GM21360 (cell line): Measurements from ENCODE around the gene DHRS4.
A peak's percentile ranks its signal among the peaks of the same experiment; 100 is the strongest.
"Not testable (repeated sequence)": the region's sequence is repeated elsewhere in the genome, so short reads cannot be mapped to it uniquely, and the experiment has no call there.

Experiments
- ATAC-seq: cut with Tn5 transposase; IDR thresholded peaks from one replicate; pipeline ENCODE4 v1.9.1; 2021; ENCODE audit warnings: mild to moderate bottlenecking, moderate library complexity; ENCODE audit not compliant: unreplicated experiment

Gene DHRS4

DNA sequence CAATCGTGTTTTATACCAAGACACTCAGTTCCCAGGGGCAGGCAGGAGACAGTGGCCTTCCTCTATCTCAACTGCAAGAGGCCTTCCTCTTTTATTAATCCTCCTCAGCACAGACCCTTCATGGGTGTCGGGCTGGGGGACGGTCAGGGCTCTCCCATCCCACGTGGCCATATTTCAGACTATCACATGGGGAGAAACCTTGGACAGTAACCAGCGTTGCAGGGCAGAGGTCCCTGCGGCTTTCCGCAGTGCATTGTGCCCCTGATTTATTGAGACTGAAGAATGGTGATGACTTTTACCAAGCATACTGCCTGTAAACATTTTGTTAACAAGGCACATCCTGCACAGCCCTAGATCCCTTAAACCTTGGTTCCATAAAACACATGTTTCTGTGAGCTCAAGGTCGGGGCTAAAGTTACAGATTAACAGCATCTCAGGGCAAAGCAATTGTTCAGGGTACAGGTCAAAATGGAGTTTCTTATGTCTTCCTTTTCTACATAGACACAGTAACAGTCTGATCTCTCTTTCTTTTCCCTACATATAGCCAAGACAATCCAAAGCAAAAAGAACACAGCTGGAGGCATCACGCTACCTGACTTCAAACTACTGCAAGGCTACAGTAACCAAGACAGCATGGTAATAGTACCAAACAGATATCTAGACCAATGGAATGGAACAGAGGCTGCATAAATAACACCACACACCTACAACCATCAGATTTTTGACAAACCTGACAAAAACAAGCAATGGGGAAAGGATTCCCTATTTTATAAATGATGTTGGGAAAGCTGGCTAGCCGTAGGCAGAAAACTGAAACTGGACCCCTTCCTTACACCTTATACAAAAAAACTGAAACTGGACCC is 28.6 kb downstream of the DHRS4 start:
- not testable (repeated sequence) for ATAC-seq

DNA sequence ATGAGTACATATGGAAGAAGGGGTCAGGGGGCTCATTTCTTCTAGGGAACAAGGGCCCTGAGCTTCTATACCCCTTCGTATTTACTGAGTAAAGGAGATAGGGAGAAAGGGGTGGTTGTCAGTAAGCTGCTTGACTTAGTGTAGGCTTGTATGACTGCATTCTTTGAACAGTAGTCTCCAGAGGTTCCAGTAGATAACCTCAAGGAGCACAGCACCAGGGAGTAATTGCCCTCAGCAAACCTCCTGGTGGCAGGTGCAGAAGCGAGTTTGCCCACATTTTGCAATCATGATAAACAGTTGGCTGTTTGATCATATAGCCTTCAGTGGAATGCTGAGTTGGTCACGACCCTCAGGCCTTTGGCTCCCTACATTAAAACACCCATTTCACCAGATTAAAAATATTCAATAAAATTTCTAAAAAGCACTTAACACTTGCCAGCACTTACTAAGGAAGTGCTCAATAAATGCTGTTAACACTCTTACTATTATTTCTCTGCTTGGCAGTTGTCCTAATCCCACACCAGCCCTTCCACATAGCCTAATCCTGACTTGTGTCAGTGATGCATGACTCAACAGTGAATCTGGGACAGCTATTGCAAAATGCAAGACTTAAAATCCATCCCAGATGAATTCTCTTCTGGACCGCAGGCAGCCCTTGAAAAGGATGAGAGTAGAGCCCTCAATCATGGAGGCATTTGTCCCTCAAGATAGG is 31.5 kb downstream of the DHRS4 start:
- no peak for ATAC-seq

DNA sequence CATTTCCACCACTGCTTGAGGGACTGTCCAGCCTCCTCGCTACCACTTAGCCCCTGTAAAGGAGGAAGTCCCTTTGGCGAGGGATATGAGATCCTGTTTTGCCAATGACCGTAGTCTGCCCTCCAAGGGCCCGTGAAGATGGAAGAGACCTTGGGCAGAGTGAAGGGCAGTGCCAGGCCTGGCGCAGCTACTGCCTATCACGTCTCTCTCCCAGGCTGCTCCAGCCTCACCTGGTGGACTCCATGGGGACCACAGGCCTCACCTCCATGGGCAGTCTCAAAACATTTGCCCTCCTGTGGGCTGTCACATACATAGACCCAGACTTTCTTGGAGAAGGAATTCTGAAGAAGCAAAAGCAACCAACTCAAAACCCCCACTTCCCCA is 34.6 kb downstream of the DHRS4 start:
- peak; percentile 16 for ATAC-seq

DNA sequence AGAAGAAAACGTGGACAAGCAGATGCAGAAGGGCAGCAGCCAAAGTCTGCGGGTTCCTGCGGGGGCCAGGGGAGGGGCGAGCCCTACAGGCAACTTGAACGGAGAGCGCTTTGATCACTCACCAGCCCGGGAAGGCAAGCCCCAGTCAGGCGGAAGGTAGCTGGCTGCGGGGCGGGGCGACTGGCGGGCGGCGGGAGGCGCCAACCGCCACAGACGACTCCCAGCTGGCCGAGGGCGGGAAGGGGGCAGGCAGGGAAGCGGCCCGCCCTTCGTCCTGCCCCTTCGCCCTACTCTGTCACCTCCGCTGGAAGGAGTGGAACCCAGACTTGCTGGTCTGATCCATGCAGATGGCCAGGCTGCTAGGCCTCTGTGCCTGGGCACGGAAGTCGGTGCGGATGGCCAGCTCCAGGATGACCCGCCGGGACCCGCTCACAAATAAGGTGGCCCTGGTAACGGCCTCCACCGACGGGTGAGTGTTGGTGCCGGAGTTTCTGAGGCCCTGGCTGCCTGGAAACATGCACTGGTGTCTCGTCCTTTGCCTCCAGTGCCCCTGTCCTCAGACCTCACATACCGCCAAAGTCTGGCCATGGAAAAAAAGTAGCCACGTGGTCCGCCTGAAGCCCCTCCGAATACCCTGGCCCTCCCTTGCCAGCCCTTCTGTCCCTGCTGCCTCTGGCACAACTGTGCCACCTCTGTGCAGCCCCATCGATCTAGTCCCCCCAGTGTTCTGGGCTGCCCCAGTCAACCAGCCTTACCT is 35.2 kb downstream of the DHRS4 start, which contains the start of gene DHRS4L2:
Gene DHRS4L2, plus strand, starts transcription at position 323 of the 757 bp plus-strand sequence. Its CDS starts 19 bp downstream, at position 342.
- peak; percentile 67 for ATAC-seq

DNA sequence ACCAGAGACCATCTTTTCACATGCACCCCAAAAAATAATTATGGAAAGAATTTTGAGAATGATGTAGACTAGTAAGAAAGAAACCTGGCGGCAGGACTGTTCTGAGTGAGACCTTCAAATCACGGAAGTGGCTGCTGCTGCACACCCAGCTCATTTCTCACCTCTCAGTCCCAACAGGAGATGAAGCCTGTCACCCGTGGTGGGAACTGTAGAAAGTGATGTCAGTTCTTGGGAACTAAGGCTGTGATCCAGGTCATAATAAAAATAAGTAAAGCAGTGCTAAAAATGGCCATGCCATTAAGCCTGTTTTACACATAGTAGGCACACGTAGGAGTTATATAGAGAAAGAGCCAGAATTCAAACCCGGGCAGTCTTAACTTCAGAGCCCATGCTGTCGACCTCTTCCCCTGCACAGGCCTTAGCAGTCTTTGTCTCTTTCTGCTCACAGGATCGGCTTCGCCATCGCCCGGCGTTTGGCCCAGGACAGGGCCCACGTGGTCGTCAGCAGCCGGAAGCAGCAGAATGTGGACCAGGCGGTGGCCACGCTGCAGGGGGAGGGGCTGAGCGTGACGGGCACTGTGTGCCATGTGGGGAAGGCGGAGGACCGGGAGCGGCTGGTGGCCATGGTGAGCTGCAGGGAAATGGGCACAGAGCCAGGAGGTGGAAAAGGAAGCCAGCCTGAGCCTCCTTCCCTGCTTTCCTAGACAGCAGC is 36.3 kb downstream of the DHRS4 start:
- not testable (repeated sequence) for ATAC-seq

DNA sequence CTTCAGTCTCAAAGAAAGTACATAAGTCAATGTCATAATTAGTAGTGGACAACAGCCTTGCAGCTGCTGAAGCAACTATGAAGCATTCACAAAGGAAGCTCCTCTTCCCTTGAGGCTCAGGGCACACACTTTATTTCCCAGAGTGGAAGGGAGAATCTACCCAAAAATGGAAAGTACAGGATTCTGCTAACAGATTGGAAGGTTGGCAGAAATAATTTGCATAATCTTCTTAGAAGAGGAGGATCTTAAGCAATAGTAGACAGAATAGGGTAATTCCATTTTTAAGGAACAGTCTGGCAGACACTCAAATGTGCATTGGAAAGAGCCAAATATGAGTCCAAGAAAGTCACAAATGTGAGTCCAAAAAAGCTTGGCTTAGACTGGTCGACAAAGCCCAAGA is 37.4 kb downstream of the DHRS4 start:
- ATAC-seq: not testable (repeated sequence)

DNA sequence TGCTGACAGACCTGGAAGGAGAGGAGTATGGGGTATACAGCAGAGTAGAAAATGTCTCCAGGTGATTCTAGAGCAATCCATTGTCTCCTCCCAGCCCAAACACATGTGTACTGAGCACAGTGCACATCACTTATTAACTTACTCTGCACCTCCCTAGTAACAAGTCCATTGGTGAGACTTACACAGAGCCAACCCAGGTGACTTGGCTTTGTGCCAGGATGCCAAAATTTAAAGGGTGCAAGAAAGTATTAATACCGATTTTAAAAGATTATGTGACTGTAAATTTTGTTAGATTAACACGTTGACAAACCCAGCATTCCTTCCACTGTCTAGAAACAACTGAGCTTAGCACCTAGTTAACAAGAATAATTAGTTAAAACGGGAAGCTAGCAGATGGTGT is 39.5 kb downstream of the DHRS4 start:
- ATAC-seq: not testable (repeated sequence)

DNA sequence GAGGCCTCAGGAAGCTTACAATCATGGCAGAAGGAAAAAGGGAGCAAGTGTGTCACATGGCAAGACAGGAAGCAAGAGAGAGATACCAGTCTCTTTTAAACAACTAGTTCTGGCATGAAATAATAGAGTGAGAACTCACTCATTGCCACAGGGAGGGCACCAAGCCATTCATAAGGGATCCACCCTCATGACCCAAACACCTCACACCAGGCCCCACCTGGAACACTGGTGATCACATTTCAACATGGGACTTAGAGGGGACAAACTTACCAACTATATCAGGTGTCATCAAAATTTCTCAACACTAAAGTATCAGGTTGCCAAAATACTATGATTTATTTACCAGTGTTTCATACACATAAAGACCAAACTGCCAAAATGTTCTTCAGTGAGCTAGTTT is 42.4 kb downstream of the DHRS4 start:
- not testable (repeated sequence) for ATAC-seq

DNA sequence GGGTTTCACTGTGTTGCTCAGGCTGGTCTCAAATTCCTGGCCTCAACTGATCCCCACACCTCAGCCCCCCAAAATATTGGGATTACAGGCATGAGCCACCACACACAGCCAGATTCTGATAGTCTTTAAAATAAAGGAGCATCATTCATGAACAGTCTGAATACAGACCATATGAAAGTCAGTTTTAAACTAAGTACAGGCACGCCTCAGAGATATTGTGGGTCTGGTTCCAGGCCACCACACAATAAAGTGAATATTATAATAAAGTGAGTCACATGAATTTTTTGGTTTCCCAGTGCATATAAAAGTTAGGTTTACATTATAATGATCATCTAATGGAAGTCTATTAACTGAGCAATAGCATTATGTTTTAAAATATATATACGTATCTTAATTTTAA is 43.3 kb downstream of the DHRS4 start:
- ATAC-seq: not testable (repeated sequence)

DNA sequence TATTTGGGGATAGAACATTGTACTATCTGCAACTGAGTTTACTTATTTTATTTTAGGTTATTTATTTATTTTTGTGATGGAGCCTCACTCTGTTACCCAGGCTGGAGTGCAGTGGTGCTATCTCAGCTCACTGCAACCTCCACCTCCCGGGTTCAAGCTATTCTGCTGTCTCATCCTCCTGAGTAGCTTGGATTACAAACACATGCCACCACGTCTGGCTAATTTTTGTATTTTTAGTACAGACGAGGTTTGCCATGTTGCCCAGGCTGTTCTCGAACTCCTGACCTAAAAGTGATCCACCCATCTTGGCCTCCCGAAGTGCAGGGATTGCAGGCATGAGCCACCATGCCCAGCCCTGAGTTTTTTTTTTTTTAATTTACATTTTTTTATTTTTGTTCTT is 46.1 kb downstream of the DHRS4 start:
- ATAC-seq: not testable (repeated sequence)

DNA sequence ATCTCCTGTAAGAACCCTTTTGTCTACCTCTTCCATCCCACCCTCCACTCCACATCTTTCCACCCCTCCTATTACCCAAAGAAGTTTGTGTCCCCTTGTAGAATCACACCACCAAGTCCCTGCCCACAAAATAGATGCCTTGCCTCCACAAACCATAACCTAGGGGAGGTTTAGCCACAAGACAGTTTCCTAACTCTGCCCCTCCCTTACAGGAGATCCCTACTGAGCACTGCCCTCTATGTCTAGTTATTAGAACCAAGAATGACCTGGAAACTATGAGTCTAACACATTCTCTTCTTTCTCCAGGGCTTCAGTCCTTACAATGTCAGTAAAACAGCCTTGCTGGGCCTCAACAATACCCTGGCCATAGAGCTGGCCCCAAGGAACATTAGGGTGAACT is 47.5 kb downstream of the DHRS4 start:
- not testable (repeated sequence) for ATAC-seq

DNA sequence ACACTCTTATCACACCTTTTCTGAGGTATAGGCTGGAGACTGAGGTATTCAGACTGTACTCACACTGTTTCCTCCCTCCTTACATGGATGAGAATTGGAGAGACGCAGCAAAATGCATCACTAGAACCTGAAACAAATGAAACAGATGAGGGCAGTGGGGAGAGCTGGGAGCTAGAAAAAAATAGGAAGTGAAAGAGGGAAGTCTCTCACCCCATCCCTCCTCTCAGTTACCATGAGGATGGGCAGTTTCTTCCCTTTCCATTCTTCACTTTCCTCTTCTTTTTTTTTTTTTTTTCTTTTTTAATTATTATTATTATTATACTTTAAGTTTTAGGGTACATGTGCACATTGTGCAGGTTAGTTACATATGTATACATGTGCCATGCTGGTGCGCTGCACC is 48.1 kb downstream of the DHRS4 start:
- not testable (repeated sequence) for ATAC-seq

DNA sequence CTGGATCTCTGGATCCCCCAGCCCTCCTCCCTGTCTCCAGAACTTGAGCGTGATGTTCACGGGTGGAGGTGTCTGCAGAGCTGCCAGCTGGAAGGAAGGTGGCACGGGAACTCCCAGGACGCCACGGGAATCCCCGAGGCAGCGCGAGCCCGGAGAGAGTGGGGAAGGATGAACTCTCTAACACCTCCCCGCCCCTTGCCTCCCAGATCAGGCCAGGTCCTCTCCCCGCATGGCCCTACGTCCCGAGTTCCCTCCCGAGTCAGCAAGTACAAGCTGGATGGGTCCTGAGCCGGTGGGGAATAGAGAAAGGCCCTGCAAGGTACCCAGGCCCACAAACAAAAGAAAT is 52.9 kb downstream of the DHRS4 start:
- ATAC-seq: not testable (repeated sequence)

DNA sequence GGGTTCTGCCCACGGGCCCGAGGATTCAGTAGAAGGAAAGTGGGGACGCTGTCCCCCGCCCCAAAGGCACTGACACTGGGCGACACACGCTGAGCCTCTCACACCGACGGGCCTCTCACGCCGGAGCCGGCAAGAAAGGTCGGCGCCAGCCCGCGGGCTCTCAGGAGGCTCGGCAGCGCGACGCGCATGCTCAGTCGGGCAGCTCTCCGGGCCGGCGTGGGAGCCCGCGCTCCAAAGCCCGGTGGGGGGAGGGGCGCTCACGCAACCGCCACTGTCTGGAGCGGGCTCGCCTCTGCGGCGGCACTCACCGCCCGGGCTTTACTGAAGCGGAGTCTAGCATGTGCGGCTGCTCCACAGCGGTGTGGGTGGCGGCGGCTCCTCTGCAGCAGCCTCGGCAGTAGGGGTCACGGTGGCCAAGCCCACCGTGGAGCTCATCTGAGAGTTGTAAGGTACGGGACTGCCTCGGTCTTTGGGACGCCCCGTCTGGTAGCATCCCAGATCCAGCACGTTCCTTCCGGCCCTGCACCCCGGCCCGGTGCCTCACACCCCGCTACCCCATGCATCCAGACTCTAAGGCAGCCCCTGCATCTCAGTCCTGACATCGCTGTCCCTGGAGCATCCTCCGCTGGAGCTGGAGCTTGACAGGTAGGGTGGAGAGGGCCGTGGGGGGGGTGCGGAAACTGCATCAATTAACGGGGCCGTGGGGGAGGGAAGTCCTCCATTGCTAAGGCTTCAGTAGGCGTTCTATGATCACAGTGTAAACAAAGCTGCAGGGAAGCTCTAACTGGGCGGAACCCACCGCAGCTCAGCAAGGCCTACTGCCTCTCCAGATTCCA is 53.5 kb downstream of the DHRS4 start:
- peak; percentile 59 for ATAC-seq

DNA sequence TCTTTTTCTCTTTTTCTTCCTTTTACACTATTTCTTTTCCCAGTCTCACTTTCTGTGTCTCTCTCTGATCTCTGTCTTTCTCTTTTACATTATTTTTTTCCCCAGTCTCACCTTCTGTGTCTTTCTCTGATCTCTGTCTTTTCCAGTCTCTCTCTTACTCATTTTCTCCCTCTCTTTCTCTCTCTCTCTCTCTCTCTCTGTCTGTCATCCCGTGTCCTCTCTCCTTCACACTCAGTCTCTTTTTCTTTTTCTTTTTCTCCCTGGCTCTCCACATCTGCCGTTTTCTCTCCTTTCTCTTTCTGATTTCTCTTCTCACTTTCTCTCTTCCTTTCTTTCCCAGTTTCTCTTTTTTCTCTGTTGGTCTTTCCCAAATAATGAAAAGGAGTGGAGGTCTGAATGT is 57.5 kb downstream of the DHRS4 start:
- no peak for ATAC-seq

DNA sequence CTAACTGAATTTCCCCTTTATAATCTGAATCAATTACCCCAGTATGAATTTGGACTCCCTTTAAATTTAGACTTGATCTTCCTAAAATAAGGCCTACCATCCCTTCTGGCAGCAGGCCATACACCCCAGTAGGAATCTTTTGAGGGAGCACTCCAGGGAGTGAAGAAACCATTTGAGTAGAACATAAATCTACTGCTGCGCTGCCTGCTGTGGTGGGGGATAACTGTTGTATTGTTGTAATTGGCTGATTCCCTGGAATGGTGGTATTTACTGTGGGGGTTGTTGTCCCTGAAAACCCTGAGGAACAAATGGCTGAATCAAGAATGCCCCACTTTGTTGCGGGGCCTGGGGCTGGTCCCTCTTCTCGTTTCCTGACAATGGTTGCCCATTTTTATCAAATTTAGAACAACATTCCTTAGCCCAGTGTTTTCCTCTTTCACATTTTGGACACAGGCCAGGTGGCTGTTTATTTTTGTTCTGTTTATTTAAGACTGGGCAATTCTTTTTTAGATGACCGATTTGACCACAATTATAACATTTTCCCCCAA is 59.2 kb downstream of the DHRS4 start:
- not testable (repeated sequence) for ATAC-seq

DNA sequence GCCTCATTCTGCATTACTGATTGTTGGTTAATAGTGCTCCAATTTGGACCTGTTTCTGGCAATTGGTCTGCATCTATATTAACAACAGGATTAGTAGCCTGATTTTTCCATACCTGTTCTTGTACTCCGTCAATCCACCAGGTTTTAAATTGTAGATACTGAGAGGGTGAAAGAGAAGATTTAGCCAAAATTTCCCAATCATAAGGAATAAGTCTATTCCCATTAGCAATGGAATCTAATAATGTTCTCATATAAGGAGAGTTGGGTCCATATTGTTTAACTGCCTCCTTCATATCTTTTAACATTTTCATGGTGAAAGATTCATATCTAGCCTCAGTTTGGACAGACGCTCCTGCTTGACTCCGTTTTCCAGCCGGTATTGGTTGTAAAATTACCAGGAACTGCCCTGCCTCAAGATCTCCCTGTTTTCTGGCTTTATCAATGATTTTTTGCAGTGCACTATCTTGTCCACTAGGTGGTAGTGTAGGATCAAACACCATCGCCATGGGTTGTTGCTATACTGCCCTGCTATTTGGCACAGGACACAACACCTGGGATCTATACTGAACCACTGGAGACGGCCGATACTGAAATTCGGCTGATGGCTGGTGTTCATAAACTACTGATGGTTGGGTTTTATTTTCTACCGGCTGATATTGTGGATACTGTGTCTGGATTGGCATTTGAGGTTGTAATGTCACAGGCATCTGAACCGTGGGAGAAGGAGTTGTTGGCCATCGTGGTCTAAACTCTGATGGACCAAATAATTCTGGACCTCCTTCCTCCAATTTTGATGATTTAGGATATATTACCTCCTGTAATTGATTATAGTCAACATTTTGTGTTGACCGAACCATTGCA is 60.3 kb downstream of the DHRS4 start:
- ATAC-seq: no peak

DNA sequence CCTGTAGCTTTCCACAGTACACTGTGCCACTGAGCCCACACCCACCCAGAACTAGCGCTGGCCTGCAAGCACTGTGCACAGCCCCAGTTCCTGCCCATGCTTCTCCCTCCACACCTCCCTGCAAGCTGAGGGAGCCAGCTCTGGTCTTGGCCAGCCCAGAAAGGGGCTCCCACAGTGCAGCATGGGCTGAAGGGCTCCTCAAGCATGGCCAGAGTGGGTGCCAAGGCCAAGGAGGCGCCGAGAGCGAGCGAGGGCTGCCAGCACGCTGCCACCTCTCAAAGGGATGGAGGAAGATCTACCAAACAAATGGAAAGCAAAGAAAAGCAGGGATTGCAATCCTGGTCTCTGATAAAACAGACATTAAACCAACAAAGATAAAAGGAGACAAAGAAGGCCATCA is 62.2 kb downstream of the DHRS4 start:
- not testable (repeated sequence) for ATAC-seq
